ENCODE results near the gene FAM131A.
A peak's percentile ranks its signal among the peaks of the same experiment; 100 is the strongest.

Gene FAM131A

DNA sequence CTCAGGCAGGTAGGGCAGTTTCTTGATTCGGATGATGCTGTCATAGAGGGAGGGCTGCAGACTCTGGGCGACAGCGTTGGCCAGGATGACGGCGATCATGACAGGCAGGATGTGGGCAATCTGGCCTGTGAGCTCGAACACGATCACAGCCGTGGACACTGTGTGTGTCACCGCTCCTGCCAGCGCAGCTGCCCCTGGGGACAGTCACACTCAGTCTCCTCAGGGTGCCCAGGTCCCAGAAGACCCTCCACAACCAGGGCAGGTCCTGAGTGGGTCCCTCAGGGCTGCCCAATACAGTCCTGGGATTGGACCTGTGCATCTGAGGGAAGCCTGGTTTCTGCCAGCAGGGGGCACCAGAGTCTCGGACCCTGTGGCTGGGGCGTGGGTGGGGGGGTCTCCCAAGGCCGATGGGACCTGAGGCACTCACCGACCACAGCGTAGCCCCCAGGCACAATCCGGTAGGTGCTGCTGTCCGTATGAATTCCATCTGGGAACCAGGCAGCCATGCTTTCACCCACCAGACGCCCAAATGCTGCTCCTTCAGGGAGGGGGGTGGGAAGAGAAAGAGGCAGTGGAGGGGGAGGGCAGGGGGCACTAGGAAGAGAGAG is 16.8 kb downstream of the FAM131A start:
- H3K4me3 ChIP-seq (replicated peaks; ENCODE audit: low read depth, low read length): no peak overlapping the region
- TF ChIP-seq, protein P1, sequence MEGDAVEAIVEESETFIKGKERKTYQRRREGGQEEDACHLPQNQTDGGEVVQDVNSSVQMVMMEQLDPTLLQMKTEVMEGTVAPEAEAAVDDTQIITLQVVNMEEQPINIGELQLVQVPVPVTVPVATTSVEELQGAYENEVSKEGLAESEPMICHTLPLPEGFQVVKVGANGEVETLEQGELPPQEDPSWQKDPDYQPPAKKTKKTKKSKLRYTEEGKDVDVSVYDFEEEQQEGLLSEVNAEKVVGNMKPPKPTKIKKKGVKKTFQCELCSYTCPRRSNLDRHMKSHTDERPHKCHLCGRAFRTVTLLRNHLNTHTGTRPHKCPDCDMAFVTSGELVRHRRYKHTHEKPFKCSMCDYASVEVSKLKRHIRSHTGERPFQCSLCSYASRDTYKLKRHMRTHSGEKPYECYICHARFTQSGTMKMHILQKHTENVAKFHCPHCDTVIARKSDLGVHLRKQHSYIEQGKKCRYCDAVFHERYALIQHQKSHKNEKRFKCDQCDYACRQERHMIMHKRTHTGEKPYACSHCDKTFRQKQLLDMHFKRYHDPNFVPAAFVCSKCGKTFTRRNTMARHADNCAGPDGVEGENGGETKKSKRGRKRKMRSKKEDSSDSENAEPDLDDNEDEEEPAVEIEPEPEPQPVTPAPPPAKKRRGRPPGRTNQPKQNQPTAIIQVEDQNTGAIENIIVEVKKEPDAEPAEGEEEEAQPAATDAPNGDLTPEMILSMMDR (IDR thresholded peaks at IDR 0.05; ENCODE audit: low read length, missing control alignments): peak; percentile 79
- peak; percentile 41 for DNase-seq (ENCODE audit: low read depth)

DNA sequence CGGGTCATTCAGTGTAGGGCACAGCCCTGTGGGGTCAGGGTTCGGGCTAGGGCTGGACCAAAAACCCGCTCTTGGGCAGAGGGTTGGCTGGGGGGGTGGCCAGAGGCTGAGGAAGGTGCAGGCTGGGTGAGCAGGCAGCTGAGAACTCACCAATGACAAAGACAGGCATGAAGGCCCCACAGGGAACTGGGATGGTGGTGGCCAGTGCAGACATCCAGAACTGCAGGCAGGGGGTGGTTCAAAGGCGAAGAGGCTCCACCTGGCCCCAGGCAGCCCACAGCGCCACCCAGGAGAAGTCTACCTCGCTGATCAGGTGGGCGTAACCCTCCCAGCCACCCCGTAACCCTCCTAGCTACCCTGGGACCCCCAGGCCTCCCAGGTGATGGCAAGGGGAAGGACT is 17.4 kb downstream of the FAM131A start:
- TF ChIP-seq, protein P1 (IDR thresholded peaks at IDR 0.05; ENCODE audit: low read length, missing control alignments): no peak

GRCh38 chr3:184355261-184356040 is 18.1 kb downstream of the FAM131A start:
- TF ChIP-seq, protein P1 (IDR thresholded peaks at IDR 0.05; ENCODE audit: low read length, missing control alignments): no peak
- no peak overlapping the region for H3K4me3 ChIP-seq (replicated peaks; ENCODE audit: low read depth, low read length)
- DNase-seq (ENCODE audit: low read depth): no peak

More for the DNA sequence above, 17.4 kb downstream of the FAM131A start:
- DNase-seq (ENCODE audit: low read depth): no peak
- H3K4me3 ChIP-seq (replicated peaks; ENCODE audit: low read depth, low read length): no peak overlapping the region

DNA sequence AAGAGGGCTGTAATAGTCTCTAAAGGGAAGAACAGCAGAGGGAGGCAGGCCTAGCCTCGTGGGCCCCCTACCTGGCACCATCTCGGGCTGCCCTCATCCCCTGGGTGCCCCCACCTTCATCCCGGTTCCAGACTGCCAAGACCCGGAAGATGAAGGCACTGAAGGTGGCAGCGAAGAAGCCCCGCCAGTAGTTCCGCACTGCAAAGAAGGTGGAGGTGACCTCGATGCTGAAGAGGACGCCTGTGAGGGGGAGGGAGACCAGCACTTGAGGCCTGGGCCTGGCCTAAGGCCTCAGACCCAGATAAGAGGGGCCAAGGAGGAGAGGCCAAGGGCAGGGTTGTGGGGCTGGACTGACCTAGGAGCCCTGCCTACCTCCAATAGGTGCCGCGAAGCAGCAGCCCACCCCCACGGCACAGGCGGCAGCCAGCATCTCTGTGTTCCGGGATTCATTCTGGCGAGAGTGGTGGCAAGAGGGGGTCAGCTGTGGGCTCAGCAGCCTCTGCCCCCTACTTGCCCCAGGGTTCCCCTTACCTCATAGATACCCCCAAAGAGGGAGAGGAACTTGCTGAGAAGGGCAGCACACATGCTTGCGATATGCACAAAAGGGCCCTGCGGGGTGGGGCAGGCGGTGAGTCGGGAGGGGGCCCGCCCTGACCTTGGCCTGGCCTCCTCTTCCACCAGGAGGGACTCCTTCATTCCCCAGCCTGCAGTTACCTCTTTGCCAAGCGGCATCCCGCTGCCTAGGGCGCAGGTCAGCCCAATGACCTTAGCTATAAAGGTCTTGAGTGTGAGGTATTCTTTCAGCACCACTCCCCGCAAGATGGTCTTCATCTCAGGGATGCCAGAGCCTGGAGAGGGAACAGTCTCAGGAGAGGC is 20.1 kb downstream of the FAM131A start:
- DNase-seq (ENCODE audit: low read depth): no peak
- no peak overlapping the region for H3K4me3 ChIP-seq (replicated peaks; ENCODE audit: low read depth, low read length)
- TF ChIP-seq, protein P1 (IDR thresholded peaks at IDR 0.05; ENCODE audit: low read length, missing control alignments): no peak

DNA sequence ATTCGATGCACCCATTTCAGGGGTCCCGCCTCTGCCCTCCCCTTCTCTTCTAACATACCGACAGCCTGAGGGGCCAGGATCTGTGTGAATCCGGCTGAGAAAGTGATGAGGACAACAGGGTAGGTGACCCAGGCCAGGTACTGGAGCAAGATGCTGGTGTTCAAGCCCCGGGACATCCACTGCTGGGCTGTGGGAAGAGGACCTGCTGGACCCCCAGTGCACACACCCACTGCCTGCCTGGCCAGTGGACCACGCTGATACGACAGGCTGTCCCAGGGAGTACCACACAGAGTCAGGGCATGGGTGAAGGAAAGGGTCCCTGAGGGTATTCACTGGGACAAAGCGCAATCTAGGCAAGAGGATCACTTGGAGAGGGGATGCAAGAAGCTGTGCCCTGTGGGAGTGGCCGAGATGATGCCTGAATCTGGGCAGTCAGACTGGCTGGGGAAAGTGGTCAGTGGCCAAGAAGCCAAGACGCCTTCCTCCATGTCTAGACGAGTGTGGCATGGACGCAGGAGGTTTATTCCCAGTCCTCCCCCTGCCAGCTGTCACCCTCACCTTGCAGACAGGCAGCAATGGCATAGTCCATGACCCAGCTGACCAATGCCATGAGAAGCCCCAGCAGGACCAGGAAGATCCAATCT is 20.8 kb downstream of the FAM131A start:
- TF ChIP-seq, protein P1 (IDR thresholded peaks at IDR 0.05; ENCODE audit: low read length, missing control alignments): no peak
- no peak overlapping the region for H3K4me3 ChIP-seq (replicated peaks; ENCODE audit: low read depth, low read length)
- DNase-seq (ENCODE audit: low read depth): no peak

DNA sequence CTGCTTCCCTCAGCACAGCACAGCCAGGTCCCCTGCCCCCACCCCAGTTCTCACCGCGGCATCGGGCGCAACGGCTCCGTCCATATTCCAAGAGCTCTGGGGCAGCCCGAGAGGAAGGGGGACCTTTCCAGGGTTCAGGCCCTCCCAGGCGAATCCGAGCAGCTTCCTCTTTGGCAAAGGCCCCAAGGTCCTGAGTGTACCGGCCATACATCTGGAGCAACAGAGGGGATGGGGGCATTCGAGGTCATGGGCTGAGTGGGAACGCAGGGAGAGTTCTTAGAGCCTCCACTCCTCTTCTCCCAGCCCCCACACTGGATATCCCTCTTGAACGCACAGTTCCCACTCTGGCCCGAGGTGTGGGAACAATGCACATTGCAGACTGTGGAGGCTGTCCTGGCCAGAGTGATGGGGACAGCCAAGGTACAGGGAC is 21.5 kb downstream of the FAM131A start:
- H3K4me3 ChIP-seq (replicated peaks; ENCODE audit: low read depth, low read length): no peak overlapping the region
- TF ChIP-seq, protein P1 (IDR thresholded peaks at IDR 0.05; ENCODE audit: low read length, missing control alignments): no peak
- no peak for DNase-seq (ENCODE audit: low read depth)

Data from fibroblast of pulmonary artery (primary cell).